Stomach (tissue), 4 donors: ENCODE data around the gene NOM1.

ENCODE experiments used
- CTCF ChIP-seq, 7 experiments: fragments of 450-650 bp in 4 of 7; fragments of 200-600 bp in 3 of 7; sonication (generic) in 3 of 7; IDR thresholded peaks; one replicate each; pipeline ENCODE4 v1.5.1; 2016 to 2019; ENCODE audit warnings: antibody characterized with exemption in 7 of 7, control low read depth in 2 of 7, mild to moderate bottlenecking in 1 of 7
- EP300 ChIP-seq: sonication (generic); formaldehyde crosslinking; IDR thresholded peaks from one replicate; pipeline ENCODE4 v1.6.1; 2017; ENCODE audit warnings: antibody characterized with exemption
- POLR2A ChIP-seq, 4 donors: fragments of 450-650 bp; IDR thresholded peaks; one replicate each; pipeline ENCODE4 v1.6.1; 2016; ENCODE audit warnings: antibody characterized with exemption in 4 of 4, control low read depth in 2 of 4, mild to moderate bottlenecking in 1 of 4, moderate library complexity in 1 of 4
- POLR2AphosphoS5 ChIP-seq, 3 donors: sonication (generic); formaldehyde crosslinking; IDR thresholded peaks; one replicate each; pipeline ENCODE4 v1.6.1; 2016; ENCODE audit warnings: antibody characterized with exemption in 3 of 3

- TF ChIP-seq CTCF (IDR thresholded peaks at IDR 0.05) (no peak), POLR2AphosphoS5 (IDR thresholded peaks at IDR 0.05) (no peak), POLR2A (IDR thresholded peaks at IDR 0.05) (no peak), EP300 (no peak)
Measured at GRCh38 chr7:157007470-157008066, 58.1 kb downstream of the NOM1 start.
